GM18502 (cell line): Measurements from ENCODE around the gene DLK1.

ENCODE experiments used
- ATAC-seq: cut with Tn5 transposase; IDR thresholded peaks from one replicate; pipeline ENCODE4 v1.9.1; 2021; ENCODE audit warnings: mild to moderate bottlenecking; ENCODE audit not compliant: unreplicated experiment, poor library complexity

Gene DLK1

DNA sequence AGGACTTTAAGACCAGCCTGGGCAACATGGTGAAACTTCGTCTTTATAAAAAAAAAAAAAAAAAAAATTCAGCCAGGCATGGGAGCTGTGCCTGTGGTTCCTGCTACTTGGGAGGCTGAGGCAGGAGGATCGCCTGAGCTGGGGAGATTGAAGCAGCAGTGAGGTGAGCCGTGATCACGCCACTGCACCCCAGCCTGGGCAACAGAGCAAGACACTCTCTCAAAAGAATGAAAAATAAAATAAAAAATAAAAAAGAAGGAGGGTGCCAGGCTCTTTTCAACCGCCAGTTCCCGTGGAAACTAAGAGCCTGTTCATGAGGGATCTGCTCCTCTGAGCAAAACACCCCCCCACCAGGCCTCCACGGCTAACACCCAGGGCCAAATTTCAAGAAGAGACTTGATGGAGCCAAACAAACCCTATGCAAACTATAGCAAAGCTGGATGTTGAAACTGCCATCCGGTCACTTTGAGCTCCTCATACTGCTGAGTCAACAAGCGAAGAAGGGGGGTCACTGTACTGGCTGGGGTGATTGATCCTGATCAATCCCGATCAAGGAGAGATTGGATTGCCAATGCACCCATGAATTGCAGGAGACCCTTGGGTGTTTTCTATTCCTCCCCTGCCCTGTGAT lies 23.4 kb downstream of the DLK1 start:
- ATAC-seq: no peak

DNA sequence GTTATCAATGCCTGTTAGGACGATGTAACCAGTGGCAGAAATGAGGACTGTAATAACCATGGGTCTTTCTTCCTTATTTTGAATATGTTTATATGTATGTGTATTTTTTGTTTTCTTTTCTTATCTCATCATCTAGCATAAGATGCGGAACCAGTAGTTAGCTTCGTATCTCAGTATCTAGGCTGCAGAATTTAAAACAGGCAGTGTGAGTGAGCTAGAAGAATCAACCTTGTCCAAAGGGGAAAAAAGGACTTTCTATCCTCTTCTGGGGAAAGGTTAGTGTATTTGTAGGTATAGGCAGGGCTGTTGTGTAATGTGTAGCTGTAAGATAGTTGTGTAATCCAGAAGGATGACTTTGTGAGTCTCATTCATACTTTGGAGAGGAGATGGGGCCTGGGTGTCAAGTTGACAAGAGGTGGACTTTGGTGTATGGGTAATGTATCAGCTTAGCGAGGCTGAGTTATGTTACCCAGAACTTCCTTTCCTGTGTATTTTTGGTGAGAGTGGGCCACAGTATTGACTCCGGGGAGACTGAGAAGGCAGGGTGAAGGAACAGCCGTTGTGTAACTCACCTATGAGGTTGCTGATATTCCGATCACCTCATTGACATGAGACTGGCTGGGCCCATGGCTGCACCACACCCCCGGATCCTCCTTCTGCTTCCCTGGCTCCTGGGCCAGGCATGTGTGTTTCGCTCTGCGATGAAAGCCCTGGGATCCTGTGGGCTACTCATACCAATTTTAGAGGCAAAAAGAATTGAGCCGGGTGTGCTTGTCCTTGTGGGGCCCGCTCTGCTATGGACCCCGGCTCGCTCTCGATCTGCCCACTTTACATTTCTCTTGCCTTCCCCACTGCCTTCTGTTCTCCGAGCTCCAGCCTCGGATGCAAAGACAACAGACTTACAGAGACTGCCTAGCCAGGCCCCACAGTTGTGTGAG lies 24.3 kb downstream of the DLK1 start:
- no peak for ATAC-seq

DNA sequence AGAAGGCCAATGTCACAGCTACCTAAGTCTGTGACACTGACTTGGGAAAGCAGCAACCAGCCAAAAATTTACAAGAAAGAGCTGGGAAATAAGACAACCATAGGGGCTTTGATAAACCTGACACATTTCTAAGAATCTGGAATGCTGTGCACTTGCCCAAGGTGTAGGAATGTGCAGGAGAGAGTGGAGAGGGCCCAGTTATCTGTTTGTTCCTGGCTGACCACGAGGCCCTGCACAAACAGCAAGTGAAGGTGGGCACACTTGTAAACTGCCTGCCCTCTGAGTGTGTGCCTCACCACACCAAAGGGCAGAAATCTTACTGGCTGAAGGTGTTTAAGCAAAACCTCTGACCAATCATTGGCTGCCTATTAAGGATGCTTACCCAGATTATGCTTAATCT lies 27.3 kb downstream of the DLK1 start:
- no peak for ATAC-seq

- no peak for ATAC-seq
Observed at GRCh38 chr14:100755649-100756048, 29.0 kb downstream of the DLK1 start.

GRCh38 chr14:100761481-100761880 lies 34.8 kb downstream of the DLK1 start:
- no peak for ATAC-seq

DNA sequence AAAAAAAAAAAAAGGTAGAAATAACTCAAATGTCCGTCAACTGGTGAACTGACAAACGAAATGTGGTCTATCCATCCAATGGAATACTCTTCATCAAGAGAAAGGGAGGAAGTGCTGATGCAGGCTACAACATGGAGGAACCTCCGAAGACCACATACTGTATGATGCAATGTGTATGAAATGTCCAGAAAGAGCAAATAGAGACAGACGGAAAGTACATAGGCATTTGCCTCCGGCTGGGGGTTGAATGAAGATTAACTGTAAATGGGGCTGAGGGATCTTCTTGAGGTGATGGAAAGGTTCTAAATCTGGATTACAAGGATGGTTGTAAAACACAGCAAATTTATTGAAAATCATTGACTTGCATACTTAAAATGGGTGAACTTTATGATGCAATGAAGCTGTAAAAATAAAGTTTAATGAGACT lies 35.4 kb downstream of the DLK1 start:
- ATAC-seq: no peak

- no peak for ATAC-seq
Observed at GRCh38 chr14:100762901-100763300, 36.2 kb downstream of the DLK1 start.

DNA sequence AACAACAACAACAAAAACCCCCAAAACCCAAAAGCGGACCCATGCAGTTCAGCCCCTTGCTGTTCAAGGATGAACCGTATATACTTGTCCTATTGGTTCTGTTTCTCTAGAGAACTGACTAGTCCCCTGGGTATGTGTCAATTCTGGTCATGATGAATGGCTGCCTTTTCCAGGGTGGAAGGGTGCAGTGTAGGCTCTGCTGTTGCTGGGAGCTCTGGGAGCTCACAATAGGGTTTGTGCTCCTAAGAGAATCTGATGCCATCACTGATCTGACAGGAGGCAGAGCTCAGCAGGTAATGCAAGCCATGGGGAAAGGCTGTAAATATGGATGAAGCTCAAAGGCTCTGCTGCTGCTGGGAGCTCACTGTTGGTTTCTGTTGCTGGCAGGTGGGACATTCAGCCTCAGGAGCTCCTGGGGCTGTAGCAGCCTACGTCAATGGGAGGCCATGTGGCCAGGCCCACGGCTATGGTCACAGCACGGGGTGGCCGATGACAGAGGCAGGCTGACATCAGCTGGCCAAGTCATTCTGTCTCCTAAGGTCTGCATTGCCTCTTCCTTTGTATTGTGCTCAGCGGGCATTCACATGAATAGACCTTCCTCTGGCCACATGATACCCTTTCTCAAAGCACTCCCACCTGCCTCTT lies 37.9 kb downstream of the DLK1 start:
- ATAC-seq: no peak

GRCh38 chr14:100765296-100765695 lies 38.6 kb downstream of the DLK1 start:
- no peak for ATAC-seq

DNA sequence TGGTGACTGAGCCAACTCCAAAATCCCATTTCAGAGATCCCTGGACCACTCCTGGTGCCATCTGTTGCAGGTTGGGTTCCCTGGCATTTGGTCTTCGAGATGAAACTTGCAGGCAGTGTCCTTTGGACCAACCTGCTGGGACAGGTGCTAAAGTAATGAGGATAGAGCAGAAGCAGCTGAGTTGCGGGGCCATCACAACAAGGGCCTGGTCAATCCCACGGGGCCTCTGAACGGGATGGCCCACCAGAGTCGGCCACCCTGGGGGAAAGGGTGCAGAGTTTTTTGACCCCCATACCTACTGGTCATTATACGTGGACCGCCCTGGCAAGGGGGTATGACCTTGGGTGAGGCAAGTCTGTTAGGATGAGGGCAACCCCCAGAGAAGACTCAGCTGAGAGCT lies 39.3 kb downstream of the DLK1 start:
- no peak for ATAC-seq

DNA sequence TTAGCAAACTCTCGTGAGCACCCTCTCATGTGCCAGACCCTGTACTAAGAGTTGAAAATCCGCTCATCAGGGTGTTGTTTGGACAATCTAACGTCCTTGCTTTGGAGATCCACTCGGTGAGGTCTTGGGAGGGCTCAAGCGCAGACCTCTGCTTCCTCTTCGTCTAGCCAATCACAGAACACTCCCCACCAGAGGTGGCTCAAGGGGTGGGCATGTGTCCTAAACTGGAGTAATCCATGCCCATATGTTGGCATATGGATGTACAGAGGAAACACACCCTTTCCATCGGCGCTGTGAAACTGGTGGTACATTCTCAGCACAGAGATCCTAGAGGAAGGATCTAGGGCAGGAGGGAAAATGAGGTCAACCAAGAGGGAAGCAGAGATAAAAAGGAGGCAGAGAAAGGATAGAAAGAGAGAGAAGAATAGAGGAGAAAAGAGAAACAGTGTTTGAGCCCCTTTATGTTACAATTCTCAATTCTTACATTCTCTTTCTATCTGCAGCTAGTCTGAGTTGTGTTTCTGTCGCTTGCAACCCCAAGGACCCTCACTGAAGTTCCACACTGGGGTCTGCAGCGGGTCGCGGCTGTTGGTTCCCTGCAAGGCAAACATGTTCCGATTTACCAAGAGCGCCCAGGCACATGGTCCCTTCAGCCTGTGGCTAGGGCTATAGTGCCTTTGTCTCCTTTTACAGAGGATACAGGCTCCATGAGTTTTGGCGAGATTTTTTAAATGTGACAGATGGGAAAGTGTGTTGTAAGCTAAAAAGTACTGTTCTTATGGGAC lies 40.5 kb downstream of the DLK1 start:
- no peak for ATAC-seq

- no peak for ATAC-seq
Observed at GRCh38 chr14:100767788-100768536, 41.3 kb downstream of the DLK1 start.

GRCh38 chr14:100769035-100769939 lies 42.6 kb downstream of the DLK1 start:
- no peak for ATAC-seq

DNA sequence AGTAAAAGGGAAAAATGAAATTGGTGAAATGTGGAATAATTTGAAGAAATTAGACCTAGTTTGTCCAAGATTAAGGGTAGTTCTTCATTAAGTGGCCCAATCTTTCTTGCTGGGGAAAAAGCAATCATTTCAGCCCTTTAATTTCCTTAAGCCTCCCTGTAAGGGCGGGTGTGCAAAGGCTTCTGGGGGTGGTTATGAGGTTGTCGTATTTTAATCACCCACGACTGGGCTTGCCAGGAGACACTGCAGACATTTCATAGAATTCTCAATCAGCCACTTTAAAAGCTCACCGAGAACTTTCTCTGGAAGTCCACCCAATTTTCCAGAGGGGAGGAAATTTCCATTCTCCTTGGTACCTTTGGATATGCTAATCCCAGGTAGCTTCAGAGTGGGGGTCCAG lies 43.4 kb downstream of the DLK1 start:
- ATAC-seq: no peak

DNA sequence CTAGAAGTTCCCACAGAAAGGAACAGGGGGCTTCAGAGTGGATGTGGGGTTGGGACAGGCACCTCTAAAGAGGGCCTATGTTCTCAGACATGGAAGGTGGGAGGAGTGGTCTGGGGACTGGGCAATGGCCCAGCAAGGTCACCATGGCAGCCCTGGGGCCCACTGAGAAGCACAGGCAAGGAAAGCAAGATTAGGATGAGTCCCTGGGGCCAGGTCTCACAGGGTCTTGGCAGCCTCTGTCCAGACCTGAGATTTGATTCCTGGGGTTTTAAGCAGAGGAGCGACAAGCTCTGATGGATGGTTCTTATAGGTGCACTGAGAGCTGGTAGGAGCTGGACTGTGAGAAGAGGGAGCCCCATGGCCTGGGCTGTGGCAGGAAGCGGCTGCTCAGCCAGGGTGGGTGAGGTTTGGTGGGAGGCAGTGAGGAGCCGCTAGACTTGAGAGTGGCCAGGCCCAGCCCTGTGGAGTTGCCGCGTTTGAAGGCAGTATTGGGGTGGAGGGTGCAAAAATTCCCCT lies 44.0 kb downstream of the DLK1 start:
- no peak for ATAC-seq

GRCh38 chr14:100771121-100771800 lies 44.6 kb downstream of the DLK1 start:
- ATAC-seq: no peak

GRCh38 chr14:100772607-100773165 lies 46.0 kb downstream of the DLK1 start:
- ATAC-seq: no peak
